Lower lobe of right lung (tissue), 2 donors: ENCODE results near the gene CENPM. TPM values are rescaled to one million over a fixed set of nuclear protein-coding genes. Genes with fewer than 3 reads are reported as not detected.
A peak's percentile ranks its signal among the peaks of the same experiment; 100 is the strongest.

Experiments
- ATAC-seq, 2 donors: fragments of 200-7000 bp; cut with Tn5 transposase; one replicate each; pipeline ENCODE4 v1.9.1; 2020 to 2022; ENCODE audit warnings: mild to moderate bottlenecking in 2 of 2, moderate library complexity in 2 of 2
- DNase-seq: peaks from one replicate; pipeline ENCODE4 v3.0.0-alpha.2; 2020
- H3K27ac ChIP-seq: fragments of 200-600 bp; one replicate; pipeline ENCODE4 v1.8.0; 2022
- H3K27me3 ChIP-seq: fragments of 200-600 bp; one replicate; pipeline ENCODE4 v1.8.0; 2022; ENCODE audit warnings: low read depth
- H3K36me3 ChIP-seq: fragments of 200-600 bp; one replicate; pipeline ENCODE4 v1.8.0; 2022; ENCODE audit warnings: mild to moderate bottlenecking
- H3K4me1 ChIP-seq: fragments of 200-600 bp; one replicate; pipeline ENCODE4 v1.8.0; 2022
- H3K4me3 ChIP-seq: fragments of 200-600 bp; one replicate; pipeline ENCODE4 v1.8.0; 2022; ENCODE audit warnings: mild to moderate bottlenecking
- H3K9me3 ChIP-seq: fragments of 200-600 bp; one replicate; pipeline ENCODE4 v1.8.0; 2022
- CTCF ChIP-seq: fragments of 200-600 bp; IDR thresholded peaks from one replicate; pipeline ENCODE4 v1.8.0; 2022; ENCODE audit warnings: antibody characterized with exemption, mild to moderate bottlenecking
- intact Hi-C: fragments of 100-400 bp; cut with DNase I; formaldehyde crosslinking; loops from one replicate; pipeline ENCODE4 v1.11.0; 2022
- microRNA-seq: library from miRNA; unstranded; fragments of <30 nt; microRNA quantifications from one replicate; pipeline ENCODE4 v1.2.0, GENCODE V29; 2020; ENCODE audit warnings: borderline number of aligned reads
- total RNA-seq: library from RNA; stranded (reverse); fragmentation: NEBNext Ultra II Directional; extraction: Animal tissue kit (Norgen Biotek cat#: 25700); gene quantifications from one replicate; pipeline ENCODE4 v1.2.1, GENCODE V29; 2021
- donor health status: DM: no; HTN: yes; CAD: no; lungs with severe emphysema.

CENPM gene
- total RNA-seq, 1 donor from 2014 or later: 2.3 TPM

- Histone ChIP-seq H3K27ac (no peak overlapping the region), H3K4me1 (no peaks in the 10 kb centered on the region), H3K36me3 (peaks cover 96% of the 10 kb centered on the region), H3K4me3 (no peak overlapping the region), H3K27me3 (no peaks in the 10 kb centered on the region), H3K9me3 (no peaks in the 10 kb centered on the region)
- intact Hi-C loops: no loop called here
- ATAC-seq (no peak), DNase-seq (no peak)
- no peak for TF ChIP-seq CTCF
These were observed 55.5 kb downstream of the CENPM start for GRCh38 chr22:41891407-41891806.

Small RNA genes within 50 kb of the gene (microRNA-seq; reads per million reads assigned to microRNA genes)
- 16.6 reads per million, percentile 24 among the genes with 10 or more reads in this experiment for gene MIR33A

Other genes starting within 250 kb of the CENPM start
- gene MEI1, start 247.6 kb downstream of the CENPM start, total RNA-seq: 4.3 TPM
- 7.9 TPM for gene CCDC134, start 146.5 kb downstream of the CENPM start, total RNA-seq
- gene SREBF2, start 114.0 kb downstream of the CENPM start, total RNA-seq: 132 TPM
- gene SHISA8, start 32.1 kb downstream of the CENPM start, total RNA-seq: not detected
- 0.27 TPM for gene TNFRSF13C, start 20.3 kb downstream of the CENPM start, total RNA-seq
- 2.5 TPM for gene SEPTIN3, start 22.3 kb upstream of the CENPM start, total RNA-seq
- 1.9 TPM for gene WBP2NL, start 51.6 kb upstream of the CENPM start, total RNA-seq
- gene NAGA, start 123.7 kb upstream of the CENPM start, total RNA-seq: 40.3 TPM
- 12.8 TPM for gene PHETA2, start 127.1 kb upstream of the CENPM start, total RNA-seq
- gene SMDT1, start 132.5 kb upstream of the CENPM start, total RNA-seq: 119 TPM
- 43.5 TPM for gene NDUFA6, start 143.6 kb upstream of the CENPM start, total RNA-seq
- gene CYP2D6, start 183.7 kb upstream of the CENPM start, total RNA-seq: 1.4 TPM